PC-9 (cell line): Measurements from ENCODE around the gene C1GALT1C1L. TPM values are rescaled to one million over a fixed set of nuclear protein-coding genes. Genes with fewer than 3 reads are reported as not detected.

Experiments
- Bru-seq: library from RNA; stranded (reverse); fragments of 400-500 nt; gene quantifications from one replicate; lab custom pipeline; 2021; lab: Mats Ljungman, UMichigan
- BruChase-seq, 2 experiments: library from RNA; stranded (reverse); fragments of 400-500 nt; gene quantifications; one replicate each; lab custom pipeline; 2021; lab: Mats Ljungman, UMichigan
- BruUV-seq: library from RNA; stranded (reverse); fragments of 400-500 nt; replicated peaks from 2 replicates; lab custom pipeline; 2021; lab: Mats Ljungman, UMichigan
- CTCF ChIA-PET: fragments of 300-600 bp; sonication (Branson Sonifier 250); formaldehyde crosslinking; loops from one replicate; lab custom pipeline; 2022; ENCODE audit warnings: antibody characterized with exemption; lab: Charles Lee
- POLR2A ChIA-PET: fragments of 300-600 bp; sonication (Branson Sonifier 250); formaldehyde crosslinking; loops from one replicate; lab custom pipeline; 2022; ENCODE audit warnings: antibody characterized with exemption; ENCODE audit not compliant: unreplicated experiment; lab: Charles Lee
- DNase-seq, 2 experiments: peaks; one replicate each; pipeline versions ENCODE4 v3.0.0 to v3.0.0-alpha.2; 2015 to 2022; ENCODE audit warnings: mixed read lengths in 1 of 2
- H2AFZ ChIP-seq: fragments of 200-600 bp; sonication (generic); 2 replicates; pipeline ENCODE4 v1.8.1; 2017; ENCODE audit warnings: antibody characterized with exemption
- H3F3A ChIP-seq: fragments of 200-600 bp; sonication (generic); 2 replicates; pipeline ENCODE4 v1.8.1; 2017; ENCODE audit warnings: antibody characterized with exemption, mild to moderate bottlenecking, low read depth; ENCODE audit not compliant: insufficient read depth
- H3K27ac ChIP-seq: fragments of 200-600 bp; sonication (generic); 2 replicates; pipeline ENCODE4 v1.6.1; 2016; ENCODE audit warnings: mixed run types
- H3K27me3 ChIP-seq: fragments of 200-600 bp; sonication (generic); 2 replicates; pipeline ENCODE4 v1.6.1; 2016; ENCODE audit warnings: low read depth, mixed run types; ENCODE audit not compliant: insufficient read depth
- H3K36me3 ChIP-seq: fragments of 200-600 bp; sonication (generic); 2 replicates; pipeline ENCODE4 v1.6.1; 2016; ENCODE audit warnings: low read depth, mixed run types
- H3K4me1 ChIP-seq: fragments of 200-600 bp; sonication (generic); replicated peaks from 2 replicates; pipeline ENCODE4 v1.6.1; 2016; ENCODE audit warnings: mixed run types; ENCODE audit not compliant: insufficient read depth
- H3K4me2 ChIP-seq: fragments of 200-600 bp; sonication (generic); 2 replicates; pipeline ENCODE4 v1.6.1; 2017; ENCODE audit warnings: mixed run types
- H3K4me3 ChIP-seq: fragments of 200-600 bp; sonication (generic); 2 replicates; pipeline ENCODE4 v1.6.1; 2016; ENCODE audit warnings: mixed run types
- H3K79me2 ChIP-seq: fragments of 200-600 bp; sonication (generic); 2 replicates; pipeline ENCODE4 v1.6.1; 2017; ENCODE audit warnings: low read depth, mixed run types
- H3K9me2 ChIP-seq: fragments of 200-600 bp; sonication (generic); 2 replicates; pipeline ENCODE4 v1.8.1; 2017; ENCODE audit warnings: mild to moderate bottlenecking; ENCODE audit not compliant: insufficient read depth
- H3K9me3 ChIP-seq: fragments of 200-600 bp; sonication (generic); 2 replicates; pipeline ENCODE4 v1.8.1; 2016; ENCODE audit warnings: low read depth; ENCODE audit not compliant: insufficient read depth
- H4K20me1 ChIP-seq: fragments of 200-600 bp; sonication (generic); 2 replicates; pipeline ENCODE4 v1.8.1; 2017; ENCODE audit not compliant: insufficient read depth
- CTCF ChIP-seq: fragments of 200-600 bp; sonication (generic); conservative IDR thresholded peaks from 2 replicates; pipeline ENCODE4 v1.6.1; 2017; ENCODE audit warnings: mixed run types, antibody characterized with exemption, mild to moderate bottlenecking, moderate library complexity
- EZH2 ChIP-seq: fragments of 200-600 bp; sonication (generic); IDR thresholded peaks from 2 replicates; pipeline ENCODE4 v1.8.0; 2017; ENCODE audit warnings: antibody characterized with exemption, low read depth
- intact Hi-C: fragments of 100-400 bp; cut with micrococcal nuclease; formaldehyde crosslinking; loops from one replicate; pipeline ENCODE4 v1.10.0; 2022; ENCODE audit not compliant: unreplicated experiment
- long read RNA-seq: library from polyadenylated mRNA; stranded (forward); transcript quantifications from one replicate; pipeline ENCODE4 v2.0.0, GENCODE V29; 2022
- total RNA-seq: library from RNA; stranded (reverse); gene quantifications from 2 replicates; pipeline ENCODE4 v1.2.3, GENCODE V29; 2021

C1GALT1C1L gene
- total RNA-seq, result 3.7 and 4.6 TPM in 2 replicates
- Bru-seq, nascent RNA, result percentile 52 among the genes with signal in this experiment
- percentile 57 among the genes with signal in this experiment for BruChase-seq, experiment 1, labeled RNA remaining after a 2-hour chase
- percentile 60 among the genes with signal in this experiment for BruChase-seq, experiment 2, labeled RNA remaining after a 6-hour chase
- long read RNA-seq, transcript C1GALT1C1L-201 (1 exons, 1,172 nt), result major isoform, 5 of 5 reads
- long read RNA-seq, partial matches to known transcripts, result 0 of 5 reads
- long read RNA-seq, other reads (novel, unspliced or antisense), result 0 of 5 reads

- peaks cover 15% of the 10 kb centered on the region for H3K4me1 ChIP-seq
- H3K4me2 ChIP-seq, result peak within 1 kb of the TSS; percentile 78
- H3K9me3 ChIP-seq, result no peaks in the 10 kb centered on the region
- peak; percentile 52 to 76 for DNase-seq
- BruUV-seq, result no TSS peak
- intact Hi-C loops, result no loop called here
- ChIA-PET CTCF (interaction anchor here (0.6 kb wide), 1 partner anchor 393 kb away, joined by 4 read pairs; no protein-coding TSS in a partner anchor), POLR2A (interaction anchor here (0.5 to 0.6 kb wide), 3 partner anchors 55 to 989 kb away, joined by 3 to 8 read pairs (median 4); no protein-coding TSS in a partner anchor)
- TF ChIP-seq EZH2 (no peak), CTCF (no peak)
- H3K9me2 ChIP-seq, result no peaks in the 10 kb centered on the region
- peak within 1 kb of the TSS; percentile 90 for H2AFZ ChIP-seq
- no peaks in the 10 kb centered on the region for H3K36me3 ChIP-seq
- H3K4me3 ChIP-seq, result peak within 1 kb of the TSS; percentile 63
- H3F3A ChIP-seq, result peaks cover 9% of the 10 kb centered on the region
- no peak within 1 kb of the TSS for H3K27ac ChIP-seq
- H3K79me2 ChIP-seq, result no peaks in the 10 kb centered on the region
- no peaks in the 10 kb centered on the region for H4K20me1 ChIP-seq
- no peaks in the 10 kb centered on the region for H3K27me3 ChIP-seq
Observed at GRCh38 chr2:43676322-43677050, at the start of gene C1GALT1C1L. Gene C1GALT1C1L, minus strand, starts transcription at chr2:43676429. Its CDS starts 107 bp downstream, at chr2:43676322.

GRCh38 chr2:43725711-43726246, 49.5 kb upstream of the C1GALT1C1L start:
- no TSS peak for BruUV-seq
- Histone ChIP-seq H3K4me1 (peaks cover 11% of the 10 kb centered on the region; the same call in 1 of the 2 replicates), H3K9me3 (no peaks in the 10 kb centered on the region), H3K79me2 (no peaks in the 10 kb centered on the region), H2AFZ (no peak overlapping the region), H3K27me3 (no peaks in the 10 kb centered on the region), H3F3A (no peaks in the 10 kb centered on the region), H3K4me2 (no peak overlapping the region), H3K27ac (no peak overlapping the region), H4K20me1 (no peaks in the 10 kb centered on the region), H3K9me2 (no peaks in the 10 kb centered on the region), H3K4me3 (no peak overlapping the region), H3K36me3 (no peaks in the 10 kb centered on the region)
- intact Hi-C loops, result no loop called here
- no peak for DNase-seq
- POLR2A ChIA-PET, result no interaction called here
- CTCF ChIA-PET, result no interaction called here
- TF ChIP-seq CTCF (no peak), EZH2 (no peak)

- no peaks in the 10 kb centered on the region for H3K9me2 ChIP-seq
- no peak overlapping the region for H2AFZ ChIP-seq
- no peaks in the 10 kb centered on the region for H3K36me3 ChIP-seq
- H3K27ac ChIP-seq, result no peak overlapping the region
- POLR2A ChIA-PET, result interaction anchor here (0.5 kb wide), 1 partner anchor 72 kb away, joined by 7 read pairs; no protein-coding TSS in a partner anchor
- H3K79me2 ChIP-seq, result no peaks in the 10 kb centered on the region
- no TSS peak for BruUV-seq
- no peak for DNase-seq
- no peaks in the 10 kb centered on the region for H3K9me3 ChIP-seq
- no peaks in the 10 kb centered on the region for H3F3A ChIP-seq
- intact Hi-C loops, result no loop called here
- TF ChIP-seq CTCF, result no peak
- no peak for TF ChIP-seq EZH2
- H3K27me3 ChIP-seq, result no peaks in the 10 kb centered on the region
- no peak overlapping the region for H3K4me3 ChIP-seq
- peaks cover 11% of the 10 kb centered on the region; the same call in 1 of the 2 replicates for H3K4me1 ChIP-seq
- CTCF ChIA-PET, result no interaction called here
- no peaks in the 10 kb centered on the region for H4K20me1 ChIP-seq
- no peak overlapping the region for H3K4me2 ChIP-seq
Observed at GRCh38 chr2:43724728-43725526, 48.7 kb upstream of the C1GALT1C1L start.
